Breast epithelium (tissue), 4 donors: ENCODE results near the gene C5AR2. TPM values are rescaled to one million over a fixed set of nuclear protein-coding genes. Genes with fewer than 3 reads are reported as not detected.

Source experiments
- DNase-seq, 2 donors: peaks; one replicate each; pipeline ENCODE4 v3.0.0-alpha.2; 2019; ENCODE audit warnings: low spot score in 2 of 2
- H3K27ac ChIP-seq, 2 donors: fragments of 200-600 bp; sonication (generic) in 1 of 2; one replicate each; pipeline ENCODE4 v1.5.1; 2016 to 2019; ENCODE audit warnings: mild to moderate bottlenecking in 1 of 2
- H3K27me3 ChIP-seq, 2 donors: fragments of 200-600 bp; sonication (generic) in 1 of 2; one replicate each; pipeline versions ENCODE4 v1.5.1 to v1.6.0; 2017 to 2019; ENCODE audit warnings: control low read depth in 1 of 2, mild to moderate bottlenecking in 1 of 2
- H3K36me3 ChIP-seq: fragments of 200-600 bp; one replicate; pipeline ENCODE4 v1.5.1; 2019
- H3K4me1 ChIP-seq, 2 donors: fragments of 200-600 bp; sonication (generic); one replicate each; pipeline ENCODE4 v1.5.1; 2016 to 2019; ENCODE audit warnings: control low read depth in 1 of 2
- H3K4me3 ChIP-seq, 3 donors: fragments of 200-600 bp; sonication (generic); 1 replicate in 2 of 3; 2 replicates in 1 of 3; pipeline ENCODE4 v1.5.1; 2016 to 2019; ENCODE audit warnings: mild to moderate bottlenecking in 3 of 3, moderate library complexity in 2 of 3
- H3K9me3 ChIP-seq, 2 donors: fragments of 200-600 bp; sonication (generic) in 1 of 2; one replicate each; pipeline ENCODE4 v1.5.1; 2016 to 2019; ENCODE audit warnings: control low read depth in 1 of 2
- CTCF ChIP-seq, 3 donors: fragments of 450-650 bp; IDR thresholded peaks; one replicate each; pipeline ENCODE4 v1.5.1; 2016 to 2017; ENCODE audit warnings: antibody characterized with exemption in 3 of 3, mild to moderate bottlenecking in 3 of 3, moderate library complexity in 3 of 3
- POLR2A ChIP-seq: fragments of 450-650 bp; IDR thresholded peaks from one replicate; pipeline ENCODE4 v1.6.1; 2016; ENCODE audit warnings: antibody characterized with exemption, mild to moderate bottlenecking, moderate library complexity
- POLR2AphosphoS5 ChIP-seq, 3 donors: sonication (generic); formaldehyde crosslinking; IDR thresholded peaks; one replicate each; pipeline ENCODE4 v1.6.1; 2017; ENCODE audit warnings: antibody characterized with exemption in 3 of 3
- intact Hi-C: fragments of 100-400 bp; cut with DNase I; formaldehyde crosslinking; loops from one replicate; pipeline ENCODE4 v1.15.1; 2023; ENCODE audit warnings: low total_unique reads
- total RNA-seq, 3 donors: library from RNA; depleted of rRNA; stranded (reverse); fragments of >200 nt; gene quantifications; one replicate each; pipeline ENCODE4 v1.1.0, GENCODE V29; 2016

Gene C5AR2
- total RNA-seq, 3 donors from 2014 or later = 2.9 to 8.8 (median 6.6) TPM

DNA sequence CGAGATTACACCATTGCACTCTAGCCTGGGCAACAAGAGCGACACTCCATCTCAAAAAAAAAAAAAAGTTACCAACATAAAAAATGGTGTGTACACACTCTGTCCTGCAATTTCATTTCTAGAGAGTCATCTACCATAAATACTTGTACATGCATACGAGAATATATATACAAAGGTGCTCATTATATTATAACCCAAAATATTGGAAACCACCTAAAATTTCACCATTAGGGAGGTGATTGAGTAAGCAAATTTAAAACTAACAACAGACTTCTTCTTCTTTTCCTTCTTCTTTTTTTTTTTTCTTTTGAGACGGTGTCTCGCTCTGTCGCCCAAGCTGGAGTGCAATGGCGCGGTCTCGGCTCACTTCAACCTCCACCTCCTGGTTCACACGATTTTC is 29.7 kb upstream of the C5AR2 start:
- TF ChIP-seq POLR2A = no peak
- no peak for TF ChIP-seq CTCF (IDR thresholded peaks at IDR 0.05)
- TF ChIP-seq POLR2AphosphoS5 (IDR thresholded peaks at IDR 0.05) = no peak
- Histone ChIP-seq H3K27me3 (no peaks in the 10 kb centered on the region), H3K4me3 (no peak overlapping the region), H3K27ac (no peak overlapping the region), H3K36me3 (no peaks in the 10 kb centered on the region), H3K4me1 (peaks cover 0 to 4% of the 10 kb centered on the region in 2 donors), H3K9me3 (no peaks in the 10 kb centered on the region)
- no peak for DNase-seq
- intact Hi-C loops = no loop called here

- no peaks in the 10 kb centered on the region for H3K9me3 ChIP-seq
- no peak overlapping the region for H3K4me3 ChIP-seq
- intact Hi-C loops = no loop called here
- H3K36me3 ChIP-seq = no peaks in the 10 kb centered on the region
- DNase-seq = no peak
- H3K27me3 ChIP-seq = no peaks in the 10 kb centered on the region
- peaks cover 0 to 4% of the 10 kb centered on the region in 2 donors for H3K4me1 ChIP-seq
- no peak overlapping the region for H3K27ac ChIP-seq
- no peak for TF ChIP-seq CTCF (IDR thresholded peaks at IDR 0.05)
- TF ChIP-seq POLR2A = no peak
- no peak for TF ChIP-seq POLR2AphosphoS5 (IDR thresholded peaks at IDR 0.05)
Measured at GRCh38 chr19:47303966-47304365, 28.0 kb upstream of the C5AR2 start.

DNA sequence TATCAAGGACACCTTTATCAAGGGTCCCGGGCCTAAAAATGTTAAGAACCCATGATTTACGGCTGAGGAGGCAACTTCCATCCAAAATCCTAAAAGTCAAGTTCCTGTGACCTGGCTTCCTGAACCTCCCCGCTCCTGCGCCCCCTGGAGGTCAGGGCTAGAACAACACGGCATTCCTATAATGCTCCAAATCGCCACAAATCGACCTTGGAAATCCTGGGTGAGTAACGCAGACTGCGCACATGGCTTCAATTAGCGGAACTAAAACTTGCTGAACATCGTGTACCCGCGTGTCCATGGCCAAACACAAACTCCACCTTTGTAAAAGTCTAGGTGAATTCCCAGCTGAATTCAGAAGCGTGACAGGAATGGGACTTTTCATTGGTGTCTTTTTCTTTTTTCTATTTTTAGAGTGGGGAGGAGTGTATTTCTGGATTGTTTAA is 26.6 kb upstream of the C5AR2 start:
- TF ChIP-seq POLR2A = no peak
- peak; percentile 81 to 95 (median 92) for TF ChIP-seq CTCF (IDR thresholded peaks at IDR 0.05)
- TF ChIP-seq POLR2AphosphoS5 (IDR thresholded peaks at IDR 0.05) = peak; percentile 25 to 82 (median 48)
- intact Hi-C loops = no loop called here
- Histone ChIP-seq H3K4me1 (peaks cover 0 to 4% of the 10 kb centered on the region in 2 donors), H3K4me3 (peak overlapping the region in 1 of 3 donors; percentile 16), H3K36me3 (no peaks in the 10 kb centered on the region), H3K27me3 (no peaks in the 10 kb centered on the region), H3K27ac (no peak overlapping the region), H3K9me3 (no peaks in the 10 kb centered on the region)
- peak in 1 of 2 donors; percentile 69 for DNase-seq

DNA sequence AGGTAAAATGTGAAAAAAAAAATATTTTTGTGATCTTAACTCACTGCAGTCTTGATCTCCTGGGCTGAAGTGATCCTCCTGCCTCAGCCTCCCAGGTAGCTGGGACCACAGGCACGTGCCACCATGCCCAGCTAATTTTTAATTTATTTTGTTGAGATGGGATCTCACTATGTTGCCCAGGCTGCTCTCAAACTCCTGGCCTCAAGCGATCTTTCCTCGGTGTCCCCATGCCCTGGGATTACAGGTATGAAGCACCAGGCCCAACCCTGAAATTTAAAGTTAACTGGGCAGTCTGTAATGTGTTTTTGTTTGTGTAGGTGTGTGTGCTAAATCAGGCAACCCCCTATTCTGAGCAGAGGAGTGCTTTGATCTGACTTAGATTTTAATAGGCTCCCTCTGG is 25.7 kb upstream of the C5AR2 start:
- H3K27ac ChIP-seq = peak overlapping the region in 1 of 2 donors; percentile 14
- TF ChIP-seq POLR2A (no peak), POLR2AphosphoS5 (IDR thresholded peaks at IDR 0.05) (no peak), CTCF (IDR thresholded peaks at IDR 0.05) (no peak)
- no peaks in the 10 kb centered on the region for H3K36me3 ChIP-seq
- DNase-seq = no peak
- no peaks in the 10 kb centered on the region for H3K27me3 ChIP-seq
- H3K4me3 ChIP-seq = no peak overlapping the region
- intact Hi-C loops = no loop called here
- no peaks in the 10 kb centered on the region for H3K9me3 ChIP-seq
- peaks cover 0 to 4% of the 10 kb centered on the region in 2 donors for H3K4me1 ChIP-seq

DNA sequence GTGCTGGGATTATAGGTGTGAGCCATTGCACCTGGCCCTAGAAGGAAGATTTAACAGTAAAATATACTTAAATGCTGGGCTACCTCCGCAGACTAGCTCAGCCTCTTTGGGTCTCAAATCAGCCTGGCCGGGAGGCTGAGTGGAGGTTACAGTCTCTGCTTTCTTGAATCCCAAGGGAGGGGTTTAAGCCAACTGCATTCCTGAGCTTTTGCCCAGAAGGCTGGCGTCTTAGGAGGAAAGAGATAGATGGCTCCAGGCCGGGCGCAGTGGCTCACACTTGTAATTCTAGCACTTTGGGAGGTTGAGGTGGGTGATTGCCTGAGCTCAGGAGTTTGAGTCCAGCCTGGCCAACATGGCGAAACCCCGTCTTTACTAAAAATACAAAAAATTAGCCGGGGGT is 22.9 kb upstream of the C5AR2 start:
- no peak overlapping the region for H3K4me3 ChIP-seq
- DNase-seq = no peak
- H3K4me1 ChIP-seq = peaks cover 0 to 4% of the 10 kb centered on the region in 2 donors
- H3K27me3 ChIP-seq = no peaks in the 10 kb centered on the region
- no peak overlapping the region for H3K27ac ChIP-seq
- TF ChIP-seq CTCF (IDR thresholded peaks at IDR 0.05) = no peak
- no peak for TF ChIP-seq POLR2AphosphoS5 (IDR thresholded peaks at IDR 0.05)
- TF ChIP-seq POLR2A = no peak
- no peaks in the 10 kb centered on the region for H3K9me3 ChIP-seq
- no peaks in the 10 kb centered on the region for H3K36me3 ChIP-seq
- intact Hi-C loops = no loop called here
